ENCODE results near the gene ZMYND10.

ZMYND10 gene

DNA sequence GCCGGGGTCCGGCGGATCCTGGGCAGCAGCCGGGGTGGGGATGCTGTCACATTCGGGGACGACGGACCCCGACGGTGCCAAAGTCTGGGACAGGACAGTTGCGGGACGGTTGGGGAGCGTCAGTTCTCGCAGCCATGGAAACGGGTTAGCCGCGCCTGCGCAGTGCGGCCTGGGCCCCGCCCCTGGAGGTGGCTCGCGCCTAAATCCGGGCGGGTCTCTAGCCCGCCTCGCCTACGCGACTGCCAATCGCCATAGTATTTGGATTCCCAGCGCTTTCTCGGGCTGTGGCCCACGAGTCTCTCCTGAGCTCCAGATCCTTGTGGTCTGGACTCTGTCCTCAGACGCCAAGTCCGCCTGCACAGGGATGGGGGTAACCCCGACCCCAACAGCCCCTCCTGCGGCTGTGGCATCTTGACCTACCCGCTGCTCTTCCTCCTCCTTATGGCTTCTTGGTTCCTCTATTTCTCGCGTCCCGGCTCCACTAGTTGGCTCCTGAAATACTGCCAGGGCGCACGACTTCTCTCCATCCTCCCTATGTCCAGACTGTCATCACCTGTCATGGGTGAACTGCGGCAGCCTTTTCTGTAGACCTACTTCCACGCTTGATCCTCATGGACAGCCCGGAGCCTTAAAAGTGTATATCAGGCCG, at the start of gene ZMYND10:
Gene ZMYND10, minus strand, starts transcription at position 147 of the 649 bp plus-strand sequence. CDS start 153 bp downstream, outside the sequence.
- peak; percentile 83 for DNase-seq

DNA sequence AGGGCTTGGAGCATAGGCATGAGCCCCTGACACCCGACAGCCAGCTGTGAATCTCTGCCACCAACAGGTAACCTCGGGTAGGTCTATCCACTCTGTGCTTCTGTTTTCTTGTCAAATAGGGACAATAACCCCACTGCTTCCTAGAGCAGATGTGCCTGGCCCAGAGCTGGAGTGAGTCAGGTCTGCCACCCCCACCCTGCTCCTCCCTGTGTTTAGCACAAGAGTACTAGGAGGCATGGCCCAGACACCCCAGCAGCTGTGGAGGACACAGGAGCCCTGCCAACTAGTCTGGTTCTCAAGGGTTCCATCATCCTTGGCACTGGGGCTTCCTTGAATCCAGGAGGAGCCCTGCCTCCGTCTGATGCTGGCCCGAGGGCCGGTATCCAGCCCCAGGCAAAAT, 47.5 kb upstream of the ZMYND10 start:
- no peak for DNase-seq

- no peak for DNase-seq
These were observed 46.7 kb upstream of the ZMYND10 start for GRCh38 chr3:50392101-50392715.

DNA sequence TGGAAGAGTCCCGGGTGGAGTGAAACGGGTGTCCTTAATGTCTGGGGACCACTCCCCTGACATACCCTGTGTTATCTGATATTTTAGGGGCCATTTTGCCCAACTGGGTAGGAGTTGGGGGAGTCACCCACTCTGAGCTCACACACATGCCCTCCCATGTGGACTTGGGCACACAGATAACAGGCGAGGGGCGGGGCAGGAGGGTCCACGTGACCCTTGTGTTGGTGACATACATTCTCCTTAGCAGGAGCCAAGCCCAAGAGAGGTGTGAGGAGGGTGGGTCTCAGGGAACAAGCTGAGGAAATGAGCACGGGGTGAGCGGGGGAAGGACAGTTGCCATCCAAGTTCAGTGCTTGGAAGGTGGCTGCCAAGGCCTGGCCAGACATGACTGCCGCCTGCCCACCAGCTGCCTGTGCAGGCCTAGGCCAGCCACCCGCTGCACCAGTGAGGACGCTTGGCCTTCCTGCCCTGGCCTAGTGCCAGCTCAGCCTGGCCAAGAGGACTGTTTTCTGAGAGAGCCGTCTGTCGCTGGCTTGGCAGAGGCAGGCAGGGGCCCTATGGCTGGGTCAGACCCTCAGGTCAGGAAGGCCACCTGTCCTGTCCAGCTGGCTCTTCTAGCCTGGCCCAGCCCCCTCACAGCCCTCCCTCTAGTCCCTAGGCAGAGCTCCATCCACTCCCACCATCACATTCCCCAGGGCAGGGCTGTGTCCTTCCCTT, 45.1 kb upstream of the ZMYND10 start:
- peak; percentile 47 for DNase-seq

DNA sequence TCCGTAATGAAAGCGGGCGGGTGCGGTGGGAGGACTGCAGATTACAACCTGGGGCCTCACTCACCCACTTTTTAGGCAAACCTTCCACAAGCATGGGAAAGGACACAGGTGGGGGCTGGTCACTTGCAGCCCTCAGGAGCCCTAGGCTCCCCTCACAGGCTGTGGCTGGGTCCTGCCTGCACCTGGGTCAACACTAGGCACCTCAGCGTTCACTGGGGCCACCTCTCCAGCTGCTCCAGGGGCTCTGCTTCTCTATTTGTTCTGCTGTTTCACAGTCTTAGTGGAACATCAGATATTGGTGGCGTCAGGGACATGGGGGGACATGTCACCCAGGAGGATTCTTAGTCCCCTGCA, 43.9 kb upstream of the ZMYND10 start:
- no peak for DNase-seq

- peak; percentile 74 for DNase-seq
These were observed 43.3 kb upstream of the ZMYND10 start for GRCh38 chr3:50388720-50389413.

DNA sequence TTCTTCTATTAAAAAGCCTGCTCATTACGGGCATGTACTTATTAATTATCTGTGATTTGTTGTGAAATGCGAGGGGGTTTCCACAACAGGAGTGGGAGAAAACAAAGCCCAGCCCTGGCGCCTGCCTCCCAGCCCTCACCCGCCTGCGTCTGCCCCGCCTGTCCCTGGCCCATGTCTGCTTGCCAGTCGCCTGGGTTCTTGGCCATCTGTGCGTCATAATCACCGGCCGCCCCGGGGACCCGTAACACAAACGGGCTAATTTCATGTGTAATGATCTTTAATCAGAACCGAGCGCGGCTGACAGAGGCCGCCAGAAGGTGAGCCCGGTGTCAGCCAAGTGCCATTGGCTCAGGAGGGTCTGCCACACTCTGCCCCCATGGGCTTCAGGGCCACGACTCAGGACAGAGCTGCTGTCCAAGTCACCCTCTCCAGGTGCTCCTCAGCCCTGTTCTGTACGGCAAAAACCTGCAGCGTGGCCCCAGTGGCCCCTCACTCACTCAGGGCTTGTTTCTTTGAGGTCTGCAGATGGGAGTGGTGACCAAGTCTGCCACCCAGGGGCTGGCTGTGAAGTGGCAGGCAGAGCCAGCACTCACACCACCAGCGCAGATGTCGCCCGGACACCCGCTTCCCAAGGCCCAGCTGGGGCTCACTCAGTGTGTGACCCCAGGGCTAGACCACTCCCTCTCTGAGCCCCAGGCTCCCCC, 42.6 kb upstream of the ZMYND10 start:
- DNase-seq: peak; percentile 87

- no peak for DNase-seq
These were observed 40.2 kb upstream of the ZMYND10 start for GRCh38 chr3:50385754-50386153.

GRCh38 chr3:50383750-50384149, 38.2 kb upstream of the ZMYND10 start:
- DNase-seq: no peak

GRCh38 chr3:50382722-50383121, 37.2 kb upstream of the ZMYND10 start:
- no peak for DNase-seq

DNA sequence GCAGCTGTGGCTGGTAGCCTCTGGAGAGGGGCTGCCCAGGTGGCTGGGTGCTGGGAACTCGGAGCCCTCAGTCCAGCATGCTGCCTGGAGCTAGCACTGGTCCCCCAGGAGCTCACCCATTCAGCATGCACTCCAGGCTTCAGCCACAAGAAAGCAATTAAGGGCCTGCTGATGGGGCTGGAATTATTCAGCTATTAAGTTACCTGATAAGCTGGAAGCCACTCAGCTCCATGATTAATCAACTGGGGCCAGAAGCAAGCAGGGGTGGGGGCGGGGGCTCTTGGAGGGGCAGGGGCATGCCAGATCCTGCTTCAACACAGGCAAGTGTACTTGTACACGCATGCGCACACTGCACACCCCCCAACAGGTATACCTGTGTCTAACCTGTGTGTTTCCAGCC, 35.9 kb upstream of the ZMYND10 start:
- peak; percentile 41 for DNase-seq

DNA sequence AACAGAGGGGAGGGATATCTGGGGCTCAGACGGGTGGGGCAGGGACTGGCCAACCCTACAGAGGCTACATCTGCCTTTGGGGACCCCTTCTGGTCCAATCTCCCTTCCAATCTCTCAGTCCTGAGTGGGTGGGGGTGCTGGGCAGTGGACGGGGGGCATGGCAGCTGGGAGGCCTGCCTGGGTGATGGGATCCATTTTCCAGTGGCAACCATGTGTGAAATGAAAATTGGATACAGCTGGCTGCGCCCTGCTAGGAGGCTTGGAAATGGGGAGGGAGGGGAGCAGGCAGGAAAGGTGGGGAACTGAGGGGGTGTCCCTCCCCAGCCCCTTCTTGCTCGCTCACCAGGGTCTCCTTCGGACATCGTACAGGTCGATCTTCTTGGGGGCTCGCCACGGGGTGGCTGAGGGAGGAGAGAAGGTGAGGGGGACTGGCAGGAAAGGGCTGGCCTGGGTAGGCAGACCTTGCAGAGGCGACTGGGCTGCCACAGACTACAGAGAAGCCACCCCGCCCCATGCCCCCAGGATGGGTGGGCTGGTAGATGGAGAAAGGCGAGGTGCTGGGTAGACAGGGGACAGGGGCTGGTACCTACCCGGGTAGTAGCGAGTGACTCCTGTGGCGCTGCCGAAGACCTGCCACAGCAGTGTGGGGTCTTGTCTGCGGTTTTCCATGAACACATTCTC, 35.0 kb upstream of the ZMYND10 start:
- DNase-seq: peak; percentile 74

- peak; percentile 1 for DNase-seq
These were observed 33.2 kb upstream of the ZMYND10 start for GRCh38 chr3:50378757-50379156.

GRCh38 chr3:50378024-50378423, 32.5 kb upstream of the ZMYND10 start:
- DNase-seq: peak; percentile 1

- no peak for DNase-seq
These were observed 29.9 kb upstream of the ZMYND10 start for GRCh38 chr3:50375258-50375931.

- DNase-seq: peak; percentile 37
These were observed 29.1 kb upstream of the ZMYND10 start for GRCh38 chr3:50374363-50375257.

DNA sequence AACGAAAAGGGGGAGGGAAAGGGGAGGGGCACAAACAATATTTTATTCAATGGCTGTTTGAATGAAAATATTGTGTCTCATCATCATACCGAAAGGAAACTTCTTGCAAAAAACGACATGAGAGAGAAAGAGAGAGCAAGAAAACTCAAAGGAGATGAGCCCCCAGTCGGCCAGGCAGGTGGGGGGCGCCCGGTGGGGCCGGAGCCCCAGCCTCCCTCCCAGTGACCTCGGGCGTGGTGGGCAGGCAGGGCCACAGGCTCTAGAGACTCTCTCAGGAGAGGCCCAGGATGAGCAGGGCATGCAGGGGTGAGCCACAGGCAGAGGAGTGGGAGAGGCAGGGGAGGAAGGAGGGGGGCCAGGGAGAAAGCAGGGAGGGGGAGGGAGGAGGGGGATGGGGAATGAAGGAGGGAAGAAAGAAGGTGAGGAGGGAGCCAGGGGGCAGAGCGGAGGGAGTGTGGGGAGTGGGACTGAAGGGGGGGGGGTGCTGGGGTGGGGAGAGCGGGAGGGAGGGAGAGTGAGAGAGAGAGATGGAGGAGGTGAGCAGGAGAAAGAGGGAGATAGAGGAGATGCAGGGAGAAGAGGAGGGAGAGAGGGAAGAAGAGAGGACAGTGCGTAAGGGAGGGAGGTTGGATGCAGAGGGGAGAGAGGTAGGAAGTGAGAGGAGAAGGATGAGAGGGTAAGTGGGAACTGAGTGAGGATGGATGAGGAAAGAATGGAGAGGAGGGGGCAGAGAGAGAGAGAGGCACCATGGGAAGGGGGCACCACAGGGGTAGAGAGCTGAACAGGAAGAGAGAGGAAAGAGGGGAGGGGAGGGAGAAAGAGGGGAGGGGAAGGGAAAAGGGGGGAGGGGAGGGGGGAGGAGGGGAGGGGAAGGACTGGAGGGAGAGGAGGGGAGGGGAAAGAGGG, 27.9 kb upstream of the ZMYND10 start:
- DNase-seq: peak; percentile 85

GRCh38 chr3:50372349-50372748, 26.8 kb upstream of the ZMYND10 start:
- DNase-seq: peak; percentile 68

DNA sequence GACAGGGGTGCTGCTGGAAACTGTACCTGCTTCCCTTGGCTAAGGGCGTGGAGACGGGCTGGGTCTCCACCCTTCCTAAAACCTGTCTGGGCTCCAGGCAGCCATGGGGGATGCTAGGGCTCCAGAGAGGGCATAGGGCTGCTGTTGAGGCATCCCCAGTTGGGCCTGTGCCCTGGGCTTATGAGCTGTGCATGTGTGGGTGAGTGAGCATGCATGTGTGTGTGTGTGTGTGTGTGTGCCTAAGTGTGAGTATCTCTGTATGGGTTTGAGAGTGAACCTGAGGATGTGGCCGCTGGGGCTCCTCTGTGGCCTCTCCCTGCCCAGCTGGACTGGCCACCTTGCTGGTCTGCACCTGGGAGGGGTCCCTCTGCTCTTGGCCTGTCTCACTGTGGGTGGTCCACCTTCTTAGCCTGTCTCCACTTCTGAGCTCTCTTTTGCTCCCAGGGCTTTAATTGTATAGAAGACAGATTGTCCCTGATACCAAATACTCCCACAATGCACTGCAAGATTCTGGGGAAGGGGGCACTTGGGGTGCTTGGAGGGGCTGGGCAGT, 25.7 kb upstream of the ZMYND10 start:
- peak; percentile 55 for DNase-seq
